Adrenal gland (tissue), 5 donors: Measurements from ENCODE around the gene PPM1D.

ENCODE experiments used
- POLR2A ChIP-seq, 2 donors: fragments of 450-650 bp; IDR thresholded peaks; one replicate each; pipeline ENCODE4 v1.6.1; 2017; ENCODE audit warnings: antibody characterized with exemption in 2 of 2, mild to moderate bottlenecking in 2 of 2, moderate library complexity in 1 of 2
- TF ChIP-seq, protein P1 (sequence below), 6 experiments: fragments of 450-650 bp in 4 of 6; fragments of 200-600 bp in 2 of 6; sonication (generic) in 1 of 6; IDR thresholded peaks; 1 replicate in 5 of 6; 2 replicates in 1 of 6; pipeline versions ENCODE4 v1.5.1 to v1.8.0; 2016 to 2021; ENCODE audit warnings: antibody characterized with exemption in 6 of 6, mild to moderate bottlenecking in 2 of 6, moderate library complexity in 1 of 6
- donor health status: DM: no; HTN: no; CAD: no.

DNA sequence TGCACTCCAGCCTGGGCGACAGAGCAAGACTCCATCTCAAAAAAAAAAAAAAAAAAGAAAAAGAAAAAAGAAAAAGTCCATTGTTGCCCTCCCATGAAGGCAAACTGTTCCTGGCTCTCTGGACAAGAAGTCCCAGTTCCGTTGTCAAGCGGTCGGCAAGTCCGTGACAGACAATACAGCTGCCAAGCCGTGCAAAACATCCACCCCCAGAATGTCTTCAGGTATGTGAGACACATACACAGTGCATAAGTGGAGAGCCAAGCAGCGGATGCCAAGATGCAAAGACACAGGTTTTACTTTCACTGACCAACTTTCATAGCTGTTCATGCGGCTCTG, 40.4 kb upstream of the PPM1D start:
- no peak for TF ChIP-seq POLR2A (IDR thresholded peaks at IDR 0.05)
- TF ChIP-seq, protein P1, sequence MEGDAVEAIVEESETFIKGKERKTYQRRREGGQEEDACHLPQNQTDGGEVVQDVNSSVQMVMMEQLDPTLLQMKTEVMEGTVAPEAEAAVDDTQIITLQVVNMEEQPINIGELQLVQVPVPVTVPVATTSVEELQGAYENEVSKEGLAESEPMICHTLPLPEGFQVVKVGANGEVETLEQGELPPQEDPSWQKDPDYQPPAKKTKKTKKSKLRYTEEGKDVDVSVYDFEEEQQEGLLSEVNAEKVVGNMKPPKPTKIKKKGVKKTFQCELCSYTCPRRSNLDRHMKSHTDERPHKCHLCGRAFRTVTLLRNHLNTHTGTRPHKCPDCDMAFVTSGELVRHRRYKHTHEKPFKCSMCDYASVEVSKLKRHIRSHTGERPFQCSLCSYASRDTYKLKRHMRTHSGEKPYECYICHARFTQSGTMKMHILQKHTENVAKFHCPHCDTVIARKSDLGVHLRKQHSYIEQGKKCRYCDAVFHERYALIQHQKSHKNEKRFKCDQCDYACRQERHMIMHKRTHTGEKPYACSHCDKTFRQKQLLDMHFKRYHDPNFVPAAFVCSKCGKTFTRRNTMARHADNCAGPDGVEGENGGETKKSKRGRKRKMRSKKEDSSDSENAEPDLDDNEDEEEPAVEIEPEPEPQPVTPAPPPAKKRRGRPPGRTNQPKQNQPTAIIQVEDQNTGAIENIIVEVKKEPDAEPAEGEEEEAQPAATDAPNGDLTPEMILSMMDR (IDR thresholded peaks at IDR 0.05), result no peak
